ENCODE results near the gene ZSCAN20.

Gene ZSCAN20

DNA sequence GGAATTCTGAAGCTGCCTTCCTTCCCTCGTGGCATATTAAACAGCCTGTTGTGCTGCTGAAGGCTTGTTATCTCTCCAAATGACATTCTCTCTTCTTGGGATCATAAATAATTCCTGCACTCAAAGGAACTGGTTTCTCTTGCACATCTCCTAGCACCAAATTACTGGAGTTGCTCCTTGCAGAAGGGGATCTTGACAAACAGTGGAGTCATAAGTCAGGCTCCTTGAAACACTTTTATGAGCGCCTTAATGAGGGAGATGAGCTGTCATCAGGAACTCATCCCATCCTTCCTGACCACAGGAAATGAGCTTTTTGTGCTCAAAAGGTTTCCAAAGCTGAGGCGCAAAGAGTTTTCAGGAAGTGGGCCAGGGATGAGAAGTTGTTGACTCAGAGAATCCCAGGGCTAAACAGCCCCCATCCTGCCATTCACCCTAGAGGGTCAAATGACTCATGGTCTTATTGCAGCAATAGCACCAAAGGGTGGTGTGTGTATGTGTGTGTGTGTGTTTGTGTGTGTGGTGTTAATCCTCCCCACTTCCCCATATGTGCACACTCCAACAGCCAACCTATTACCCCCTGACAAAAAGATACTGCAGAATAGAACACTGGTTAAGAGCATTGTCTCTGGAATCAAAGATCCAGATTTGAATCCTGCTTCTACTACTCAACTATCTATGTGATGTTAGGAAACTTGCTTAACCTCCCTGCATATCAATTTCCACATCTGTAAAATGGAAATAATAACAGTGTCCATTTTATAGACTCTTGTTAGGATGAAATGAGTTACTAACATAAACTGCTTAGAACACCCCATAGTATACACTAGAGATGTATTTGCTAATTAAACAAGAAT, 38.7 kb upstream of the ZSCAN20 start:
- H3K9me3 ChIP-seq (ENCODE audit: control insufficient read depth, low read length) = no peaks in the 10 kb centered on the region
- TF ChIP-seq, protein P1, sequence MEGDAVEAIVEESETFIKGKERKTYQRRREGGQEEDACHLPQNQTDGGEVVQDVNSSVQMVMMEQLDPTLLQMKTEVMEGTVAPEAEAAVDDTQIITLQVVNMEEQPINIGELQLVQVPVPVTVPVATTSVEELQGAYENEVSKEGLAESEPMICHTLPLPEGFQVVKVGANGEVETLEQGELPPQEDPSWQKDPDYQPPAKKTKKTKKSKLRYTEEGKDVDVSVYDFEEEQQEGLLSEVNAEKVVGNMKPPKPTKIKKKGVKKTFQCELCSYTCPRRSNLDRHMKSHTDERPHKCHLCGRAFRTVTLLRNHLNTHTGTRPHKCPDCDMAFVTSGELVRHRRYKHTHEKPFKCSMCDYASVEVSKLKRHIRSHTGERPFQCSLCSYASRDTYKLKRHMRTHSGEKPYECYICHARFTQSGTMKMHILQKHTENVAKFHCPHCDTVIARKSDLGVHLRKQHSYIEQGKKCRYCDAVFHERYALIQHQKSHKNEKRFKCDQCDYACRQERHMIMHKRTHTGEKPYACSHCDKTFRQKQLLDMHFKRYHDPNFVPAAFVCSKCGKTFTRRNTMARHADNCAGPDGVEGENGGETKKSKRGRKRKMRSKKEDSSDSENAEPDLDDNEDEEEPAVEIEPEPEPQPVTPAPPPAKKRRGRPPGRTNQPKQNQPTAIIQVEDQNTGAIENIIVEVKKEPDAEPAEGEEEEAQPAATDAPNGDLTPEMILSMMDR (IDR thresholded peaks at IDR 0.05) = no peak
- H3K27ac ChIP-seq = peak overlapping the region; percentile 72
- H3K36me3 ChIP-seq (ENCODE audit: control insufficient read depth, insufficient read depth, low read length) = no peaks in the 10 kb centered on the region
- H3K27me3 ChIP-seq (ENCODE audit: control insufficient read depth, insufficient read depth, low read length) = no peaks in the 10 kb centered on the region
- peaks cover 17% of the 10 kb centered on the region for H3K4me1 ChIP-seq
- H3K4me2 ChIP-seq (ENCODE audit: low read length) = no peak overlapping the region
- H3K9ac ChIP-seq = no peak overlapping the region
- no peaks in the 10 kb centered on the region for H3K79me2 ChIP-seq
- H3K4me3 ChIP-seq (ENCODE audit: low read depth, low read length) = no peak overlapping the region
- peak overlapping the region; percentile 53 for H2AFZ ChIP-seq

DNA sequence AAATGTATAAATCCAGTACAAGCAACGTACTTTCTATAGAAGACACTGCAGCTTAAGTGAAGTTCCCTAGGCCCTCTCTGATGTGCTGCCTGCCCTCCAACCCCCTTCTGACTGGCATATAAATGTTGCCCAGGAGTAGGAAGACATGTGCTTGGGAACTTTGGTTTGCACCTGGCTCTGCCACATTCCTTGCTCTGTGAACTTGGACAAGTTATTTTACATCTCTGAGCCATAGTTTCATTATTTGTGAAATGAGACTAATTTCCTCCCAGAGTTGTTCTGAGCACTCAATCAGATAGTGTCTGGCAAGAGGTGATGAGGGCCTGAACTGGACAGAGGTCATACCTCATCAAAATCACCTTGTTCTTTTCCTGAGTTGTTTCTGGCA, 38.1 kb upstream of the ZSCAN20 start:
- no peaks in the 10 kb centered on the region for H3K9me3 ChIP-seq (ENCODE audit: control insufficient read depth, low read length)
- H2AFZ ChIP-seq = no peak overlapping the region
- H3K36me3 ChIP-seq (ENCODE audit: control insufficient read depth, insufficient read depth, low read length) = no peaks in the 10 kb centered on the region
- no peaks in the 10 kb centered on the region for H3K27me3 ChIP-seq (ENCODE audit: control insufficient read depth, insufficient read depth, low read length)
- TF ChIP-seq, protein P1 (IDR thresholded peaks at IDR 0.05) = no peak
- H3K79me2 ChIP-seq = no peaks in the 10 kb centered on the region
- H3K4me2 ChIP-seq (ENCODE audit: low read length) = peak overlapping the region; percentile 2
- no peak overlapping the region for H3K9ac ChIP-seq
- H3K4me1 ChIP-seq = peaks cover 17% of the 10 kb centered on the region
- H3K4me3 ChIP-seq (ENCODE audit: low read depth, low read length) = no peak overlapping the region
- peak overlapping the region; percentile 72 for H3K27ac ChIP-seq

DNA sequence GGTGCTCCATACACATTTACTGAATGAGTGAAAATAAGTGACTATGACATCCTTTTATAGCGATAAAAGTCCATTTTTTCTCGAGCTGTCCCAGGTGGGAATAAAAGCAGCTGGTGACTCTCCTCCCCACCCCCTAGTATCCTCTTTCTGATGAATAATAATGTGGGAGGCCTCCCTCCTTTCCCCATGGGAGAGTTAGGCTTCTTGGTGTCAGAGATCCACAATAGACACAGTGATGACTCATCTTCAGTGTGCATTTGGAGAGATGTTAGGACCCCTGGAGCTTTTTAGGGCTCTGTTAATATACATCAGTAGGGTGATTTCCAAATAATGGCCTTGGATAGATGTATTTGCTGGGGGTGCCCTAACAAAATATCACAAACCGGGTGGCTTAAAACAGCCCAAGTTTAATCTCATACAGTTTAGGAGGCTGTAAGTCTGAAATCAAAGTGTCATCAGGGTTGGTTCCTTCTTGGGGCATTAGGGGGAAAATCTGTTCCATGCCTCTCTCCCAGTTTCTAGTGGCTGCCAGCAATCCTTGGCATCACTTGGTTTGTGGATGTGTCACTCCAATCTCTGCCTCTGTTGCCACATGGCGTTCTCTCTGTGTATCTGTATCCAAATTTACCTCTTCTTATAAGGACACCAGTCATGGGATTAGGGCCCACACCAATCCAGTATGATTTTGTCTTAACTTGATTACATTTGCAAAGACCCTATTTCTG, 37.2 kb upstream of the ZSCAN20 start:
- H3K4me2 ChIP-seq (ENCODE audit: low read length) = peak overlapping the region; percentile 2
- H3K27me3 ChIP-seq (ENCODE audit: control insufficient read depth, insufficient read depth, low read length) = no peaks in the 10 kb centered on the region
- H3K9ac ChIP-seq = no peak overlapping the region
- no peaks in the 10 kb centered on the region for H3K36me3 ChIP-seq (ENCODE audit: control insufficient read depth, insufficient read depth, low read length)
- H3K79me2 ChIP-seq = no peaks in the 10 kb centered on the region
- H2AFZ ChIP-seq = no peak overlapping the region
- TF ChIP-seq, protein P1 (IDR thresholded peaks at IDR 0.05) = no peak
- no peak overlapping the region for H3K4me3 ChIP-seq (ENCODE audit: low read depth, low read length)
- H3K27ac ChIP-seq = peak overlapping the region; percentile 72
- H3K4me1 ChIP-seq = peaks cover 17% of the 10 kb centered on the region
- H3K9me3 ChIP-seq (ENCODE audit: control insufficient read depth, low read length) = no peaks in the 10 kb centered on the region

DNA sequence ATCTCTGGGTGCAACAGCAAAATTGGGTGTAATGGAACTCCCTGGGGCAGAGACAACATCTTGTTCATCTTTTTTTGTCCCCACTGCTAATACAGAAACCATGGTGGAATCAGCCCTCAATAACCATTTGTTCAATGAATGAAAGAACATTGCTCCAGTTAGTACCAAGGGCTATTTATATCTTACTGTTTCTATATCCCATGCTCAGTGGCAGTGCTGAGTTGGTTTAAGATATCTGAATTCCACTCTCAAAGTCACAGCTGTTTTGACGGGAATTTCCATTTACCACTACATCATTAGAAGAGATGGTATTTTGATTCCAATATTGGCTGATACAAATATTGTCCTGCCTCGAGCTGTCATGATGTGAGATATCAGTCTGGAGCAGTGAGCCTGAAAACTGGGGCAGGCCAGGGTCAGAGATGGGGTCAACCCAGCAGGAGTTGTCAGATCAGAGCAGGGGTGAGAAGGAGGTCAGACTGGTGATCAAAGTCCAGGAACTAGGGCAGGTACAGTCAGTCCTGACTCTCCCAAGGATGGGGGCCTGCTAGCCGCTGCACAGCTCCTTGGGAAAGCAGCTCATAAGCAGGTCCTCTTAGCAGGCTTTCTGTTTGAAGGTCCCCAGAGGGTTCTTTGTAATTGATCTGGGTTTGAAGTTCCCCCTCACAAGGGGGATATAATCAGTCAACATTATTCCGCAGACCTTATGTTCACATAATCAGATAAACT, 35.7 kb upstream of the ZSCAN20 start:
- peaks cover 17% of the 10 kb centered on the region for H3K4me1 ChIP-seq
- H3K4me2 ChIP-seq (ENCODE audit: low read length) = no peak overlapping the region
- no peaks in the 10 kb centered on the region for H3K9me3 ChIP-seq (ENCODE audit: control insufficient read depth, low read length)
- no peak overlapping the region for H3K9ac ChIP-seq
- no peak overlapping the region for H3K4me3 ChIP-seq (ENCODE audit: low read depth, low read length)
- H3K79me2 ChIP-seq = no peaks in the 10 kb centered on the region
- TF ChIP-seq, protein P1 (IDR thresholded peaks at IDR 0.05) = no peak
- H3K27ac ChIP-seq = peak overlapping the region; percentile 4
- no peaks in the 10 kb centered on the region for H3K36me3 ChIP-seq (ENCODE audit: control insufficient read depth, insufficient read depth, low read length)
- H2AFZ ChIP-seq = peak overlapping the region; percentile 5
- H3K27me3 ChIP-seq (ENCODE audit: control insufficient read depth, insufficient read depth, low read length) = no peaks in the 10 kb centered on the region

All from parathyroid adenoma (tissue), 2 donors.